K562 (cell line): ENCODE data around the gene RAD51AP2. TPM values are rescaled to one million over a fixed set of nuclear protein-coding genes. Genes with fewer than 3 reads are reported as not detected.

Experiments
- BCL6 ChIP-seq: fragments of 250-450 bp; sonication (Bioruptor Pico); IDR thresholded peaks from 2 replicates; pipeline ENCODE4 v1.4.0; 2020
- CEBPB ChIP-seq: fragments of 450-650 bp; IDR thresholded peaks from 2 replicates; pipeline ENCODE4 v1.6.1; 2016; ENCODE audit warnings: missing genetic modification characterization, missing compliant biosample characterization
- E4F1 ChIP-seq: fragments of 250-450 bp; sonication (Bioruptor Pico); IDR thresholded peaks from 2 replicates; pipeline ENCODE4 v1.5.0; 2021; ENCODE audit warnings: mild to moderate bottlenecking, borderline replicate concordance
- EHMT2 ChIP-seq: fragments of 450-650 bp; IDR thresholded peaks from 2 replicates; pipeline ENCODE4 v1.6.1; 2018; ENCODE audit warnings: antibody characterized with exemption
- EZH2 ChIP-seq: IDR thresholded peaks from 2 replicates; pipeline ENCODE4 v1.6.1; 2012; ENCODE audit warnings: low read depth, mild to moderate bottlenecking, inconsistent platforms, low read length, borderline replicate concordance
- MIER1 ChIP-seq: fragments of 450-650 bp; IDR thresholded peaks from 2 replicates; pipeline ENCODE4 v1.6.1; 2016; ENCODE audit warnings: antibody characterized with exemption, mild to moderate bottlenecking, low read depth
- MLLT1 ChIP-seq, 2 experiments: fragments of 450-650 bp; IDR thresholded peaks; 2 replicates each; pipeline ENCODE4 v1.6.1; 2016
- MYNN ChIP-seq, 2 experiments: sonication (generic); formaldehyde crosslinking in 1 of 2; IDR thresholded peaks; 2 replicates each; pipeline versions ENCODE4 v1.5.0 to v1.6.1; 2016 to 2020; ENCODE audit warnings: antibody characterized with exemption in 1 of 2, missing genetic modification reagents in 1 of 2
- NR4A1 ChIP-seq, 2 experiments: fragments of 250-450 bp in 1 of 2; fragments of 450-650 bp in 1 of 2; sonication (Bioruptor Pico) in 1 of 2; IDR thresholded peaks; 2 replicates each; pipeline versions ENCODE4 v1.4.0 to v1.6.1; 2016 to 2020; ENCODE audit warnings: mild to moderate bottlenecking in 2 of 2, missing compliant biosample characterization in 1 of 2, missing genetic modification characterization in 1 of 2, moderate library complexity in 1 of 2
- SMC3 ChIP-seq: conservative IDR thresholded peaks from 2 replicates; pipeline ENCODE4 v1.6.1; 2011; ENCODE audit warnings: low read depth, low read length, improper control_type of control experiment; ENCODE audit not compliant: insufficient read depth
- TBP ChIP-seq: optimal IDR thresholded peaks from 2 replicates; pipeline ENCODE3; 2011; ENCODE audit warnings: low read depth, low read length, improper control_type of control experiment
- TEAD1 ChIP-seq, 2 experiments: fragments of 450-650 bp in 1 of 2; sonication (generic) in 1 of 2; formaldehyde crosslinking; IDR thresholded peaks; 2 replicates each; pipeline versions ENCODE4 v1.4.0 to v1.8.0; 2020 to 2022; ENCODE audit warnings: mild to moderate bottlenecking in 2 of 2, missing genetic modification reagents in 1 of 2
- TRIM24 ChIP-seq, 2 experiments: fragments of 450-650 bp; IDR thresholded peaks; 2 replicates each; pipeline ENCODE4 v1.6.1; 2016
- ZC3H8 ChIP-seq: fragments of 450-650 bp; IDR thresholded peaks from 2 replicates; pipeline ENCODE4 v1.6.1; 2017
- ZFP91 ChIP-seq: sonication (generic); formaldehyde crosslinking; IDR thresholded peaks from 2 replicates; pipeline ENCODE4 v1.8.0; 2022; ENCODE audit warnings: mild to moderate bottlenecking, missing genetic modification reagents
- ZNF707 ChIP-seq: fragments of 250-450 bp; sonication (Bioruptor Pico); conservative IDR thresholded peaks from 2 replicates; pipeline ENCODE4 v1.8.0; 2022; ENCODE audit warnings: inconsistent platforms, mild to moderate bottlenecking, moderate library complexity
- polyA plus RNA-seq, 8 experiments: library from polyadenylated mRNA; depleted of rRNA in 4 of 8; stranded (reverse) in 5 of 8; unstranded in 3 of 8; fragments of >200 nt; fragmentation: Nextera tagmentation in 2 of 8; fragmentation: Illumina TruSeq in 1 of 8; extraction: Ambion mirVana in 2 of 8; extraction: Trizol in 1 of 8; gene quantifications; 2 replicates each; pipeline versions ENCODE4 v1.2.1 to v1.2.3, GENCODE V29; 2011 to 2014; ENCODE audit warnings: inconsistent platforms in 1 of 8, missing spikeins in 1 of 8
- total RNA-seq, 7 experiments: library from RNA; depleted of rRNA in 6 of 7; stranded (reverse); fragments of >200 nt in 6 of 7; fragmentation: Illumina TruSeq in 2 of 7; extraction: Trizol in 2 of 7; gene quantifications; 2 replicates each; pipeline versions ENCODE4 v1.2.1 to v1.2.3, GENCODE V29; 2011 to 2021; ENCODE audit warnings: low replicate concordance in 1 of 7
- TF ChIP-seq, protein P1 (sequence below), 2 experiments: IDR thresholded peaks; 2 replicates each; pipeline ENCODE4 v1.6.1; 2012; ENCODE audit warnings: improper control_type of control experiment in 2 of 2, low read depth in 2 of 2, low read length in 2 of 2, borderline replicate concordance in 1 of 2
- TF ChIP-seq, protein P2 (sequence below): fragments of 250-450 bp; sonication (Bioruptor Pico); IDR thresholded peaks from 2 replicates; pipeline ENCODE4 v1.6.1; 2021; ENCODE audit warnings: mild to moderate bottlenecking

RAD51AP2 gene
- total and polyA plus RNA-seq, 9 of the 15 experiments (the other 6 are each of a cell fraction or from before 2014, with no cell fraction given), result 0.01 to 0.04 (median 0.04) TPM; not detected in 6

DNA sequence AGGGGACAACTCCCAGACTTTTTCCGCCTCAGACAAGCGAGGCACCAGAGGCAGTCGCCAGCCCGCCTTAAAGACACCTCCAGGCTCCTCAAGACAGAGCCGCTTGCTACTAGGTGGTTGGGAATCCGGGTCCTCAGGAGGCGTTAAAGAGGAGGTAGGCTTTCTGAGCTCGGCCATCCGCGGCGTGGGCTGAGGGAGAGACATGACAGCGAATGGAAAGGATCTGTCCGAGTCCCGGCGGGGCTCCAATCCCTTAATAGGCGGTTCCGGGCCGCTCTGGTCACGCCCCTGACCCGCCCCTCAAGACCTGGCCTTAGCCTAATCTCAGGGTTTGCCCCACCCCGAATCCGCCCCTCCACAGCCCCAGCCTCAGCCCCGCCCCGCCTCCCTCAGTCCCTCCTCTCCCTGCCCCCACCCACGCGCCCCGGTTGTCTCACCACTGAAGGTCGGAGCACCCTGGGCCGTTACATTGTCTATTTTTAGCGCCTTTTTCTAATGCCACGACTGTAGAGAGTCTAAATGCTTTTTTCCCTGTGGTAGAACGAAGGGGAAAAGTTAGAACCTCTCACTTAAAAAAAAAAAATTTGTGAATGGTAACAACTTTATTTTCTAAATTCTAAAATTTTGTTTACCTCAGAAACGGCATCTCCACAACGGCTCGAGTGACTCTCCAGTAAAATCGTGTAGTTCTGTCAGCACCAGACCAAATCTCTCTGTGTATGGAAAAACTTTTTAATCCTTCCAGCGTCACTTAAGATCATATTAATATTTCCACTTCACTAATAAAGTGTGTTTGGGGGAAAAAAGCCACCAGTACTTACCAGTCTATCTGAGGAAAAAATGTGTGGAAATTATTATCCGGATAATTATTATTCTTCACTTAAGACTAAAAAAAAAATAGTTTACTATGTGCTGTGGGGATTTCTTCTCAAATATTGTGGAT lies at the start of gene RAD51AP2 (continued):
- TF ChIP-seq ZC3H8, result 0 out of 2 replicates have a peak, but pooled peaks have one; percentile 70
- no peak for TF ChIP-seq TRIM24 (IDR thresholded peaks at IDR 0.05)
- no peak for TF ChIP-seq ZNF707 (CRISPR knock-in tag)
- no peak for TF ChIP-seq CEBPB (tag)
- no peak for TF ChIP-seq ZFP91
- TF ChIP-seq MIER1, result no peak
- TF ChIP-seq E4F1 (CRISPR knock-in tag), result no peak
- TF ChIP-seq TEAD1 (CRISPR knock-in tag; IDR thresholded peaks at IDR 0.05), result no peak
- TF ChIP-seq, protein P1, sequence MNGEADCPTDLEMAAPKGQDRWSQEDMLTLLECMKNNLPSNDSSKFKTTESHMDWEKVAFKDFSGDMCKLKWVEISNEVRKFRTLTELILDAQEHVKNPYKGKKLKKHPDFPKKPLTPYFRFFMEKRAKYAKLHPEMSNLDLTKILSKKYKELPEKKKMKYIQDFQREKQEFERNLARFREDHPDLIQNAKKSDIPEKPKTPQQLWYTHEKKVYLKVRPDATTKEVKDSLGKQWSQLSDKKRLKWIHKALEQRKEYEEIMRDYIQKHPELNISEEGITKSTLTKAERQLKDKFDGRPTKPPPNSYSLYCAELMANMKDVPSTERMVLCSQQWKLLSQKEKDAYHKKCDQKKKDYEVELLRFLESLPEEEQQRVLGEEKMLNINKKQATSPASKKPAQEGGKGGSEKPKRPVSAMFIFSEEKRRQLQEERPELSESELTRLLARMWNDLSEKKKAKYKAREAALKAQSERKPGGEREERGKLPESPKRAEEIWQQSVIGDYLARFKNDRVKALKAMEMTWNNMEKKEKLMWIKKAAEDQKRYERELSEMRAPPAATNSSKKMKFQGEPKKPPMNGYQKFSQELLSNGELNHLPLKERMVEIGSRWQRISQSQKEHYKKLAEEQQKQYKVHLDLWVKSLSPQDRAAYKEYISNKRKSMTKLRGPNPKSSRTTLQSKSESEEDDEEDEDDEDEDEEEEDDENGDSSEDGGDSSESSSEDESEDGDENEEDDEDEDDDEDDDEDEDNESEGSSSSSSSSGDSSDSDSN (IDR thresholded peaks at IDR 0.05; ENCODE audit: borderline replicate concordance in 1 of 2, low read depth in 2 of 2, low read length in 2 of 2), result peak in 1 of 2 experiments; percentile 99; a peak in 2 of 4 replicates
- no peak for TF ChIP-seq NR4A1 (CRISPR knock-in tag; IDR thresholded peaks at IDR 0.05)
- no peak for TF ChIP-seq NR4A1 (tag; IDR thresholded peaks at IDR 0.05)
- TF ChIP-seq SMC3, result no peak
- TF ChIP-seq MYNN (IDR thresholded peaks at IDR 0.05), result no peak
- no peak for TF ChIP-seq MYNN (CRISPR knock-in tag; IDR thresholded peaks at IDR 0.05)
- TF ChIP-seq, protein P2, sequence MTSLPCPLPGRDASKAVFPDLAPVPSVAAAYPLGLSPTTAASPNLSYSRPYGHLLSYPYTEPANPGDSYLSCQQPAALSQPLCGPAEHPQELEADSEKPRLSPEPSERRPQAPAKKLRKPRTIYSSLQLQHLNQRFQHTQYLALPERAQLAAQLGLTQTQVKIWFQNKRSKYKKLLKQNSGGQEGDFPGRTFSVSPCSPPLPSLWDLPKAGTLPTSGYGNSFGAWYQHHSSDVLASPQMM (CRISPR knock-in tag), result no peak
- TF ChIP-seq EZH2, result no peak
- TF ChIP-seq EHMT2, result no peak
- TF ChIP-seq BCL6 (CRISPR knock-in tag), result no peak
- peak in 1 of 2 experiments; percentile 89; a peak in 2 of 4 replicates for TF ChIP-seq MLLT1 (IDR thresholded peaks at IDR 0.05)
- peak; percentile 81 for TF ChIP-seq TBP
